ENCODE measurements around the gene GOLGA3.

DNA sequence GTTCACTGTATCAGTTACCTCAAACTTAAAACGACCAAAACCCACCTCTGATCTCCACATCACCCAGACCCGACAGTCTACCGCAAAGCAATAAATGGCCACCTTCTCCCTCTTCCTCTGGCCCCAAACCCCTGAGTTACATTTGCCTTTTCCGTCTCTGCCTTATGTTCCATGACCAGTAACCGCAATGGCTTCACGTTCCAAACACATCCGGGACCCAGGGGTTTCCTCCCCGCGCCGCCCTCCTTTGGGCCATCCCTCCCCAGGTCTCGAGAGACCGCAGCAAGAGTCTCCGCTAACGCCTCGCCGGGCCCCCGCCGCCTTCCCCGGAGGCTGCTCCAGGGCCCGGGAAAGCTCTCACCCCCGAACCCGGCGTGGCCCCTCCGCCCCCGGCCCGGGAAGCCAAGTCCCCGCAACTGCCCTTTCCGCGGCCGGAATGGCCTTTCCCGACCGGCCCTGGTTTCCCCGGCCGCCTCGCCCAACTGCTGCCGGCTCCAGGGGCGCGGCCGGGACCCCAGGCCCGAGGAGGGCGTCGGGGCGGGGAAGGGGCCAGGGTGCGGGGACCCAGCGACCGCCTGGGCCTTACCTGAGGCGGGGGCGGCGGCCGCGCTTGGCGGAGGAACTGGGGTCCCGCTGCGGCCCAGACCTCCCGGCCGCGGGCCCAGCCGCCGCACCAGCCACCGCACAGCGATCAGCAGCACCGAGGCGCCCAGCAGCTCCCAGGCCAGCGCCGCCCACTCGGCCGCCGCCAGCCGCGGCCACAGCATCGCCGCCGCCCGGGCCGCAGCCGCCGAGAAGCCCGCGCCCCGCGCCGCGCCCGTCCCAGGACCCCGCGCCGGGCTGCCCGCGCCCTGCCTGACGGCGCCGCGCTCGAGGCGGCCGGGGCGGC is 67.4 kb downstream of the GOLGA3 start, which contains the start of gene ANKLE2:
- TF ChIP-seq POLR2A (IDR thresholded peaks at IDR 0.05; ENCODE audit: low read length) (peak; percentile 46), GATA1 (IDR thresholded peaks at IDR 0.05; ENCODE audit: low read depth, low read length) (no peak)
